GM12892 (cell line): Measurements from ENCODE around the gene TTLL11.

Experiments used
- POLR2A ChIP-seq: IDR thresholded peaks from 2 replicates; pipeline ENCODE4 v1.6.1; 2011; ENCODE audit warnings: low read depth, low read length, control low read depth
- POLR2AphosphoS5 ChIP-seq: IDR thresholded peaks from 2 replicates; pipeline ENCODE4 v1.6.1; 2011; ENCODE audit warnings: low read depth, low read length, control low read depth

GRCh38 chr9:121781145-121781548 lies 312.0 kb downstream of the TTLL11 start:
- TF ChIP-seq POLR2A (no peak), POLR2AphosphoS5 (no peak)
